Panc1 (cell line): ENCODE measurements around the gene COX7C. TPM values are rescaled to one million over a fixed set of nuclear protein-coding genes. Genes with fewer than 3 reads are reported as not detected.
A peak's percentile ranks its signal among the peaks of the same experiment; 100 is the strongest.
"Not testable (repeated sequence)": the region's sequence is repeated elsewhere in the genome, so short reads cannot be mapped to it uniquely, and the experiment has no call there.

Experiments
- ATAC-seq: fragments of 200-7000 bp; cut with Tn5 transposase; 2 replicates; pipeline ENCODE4 v1.9.1; 2020; ENCODE audit warnings: mild to moderate bottlenecking, moderate library complexity
- BruUV-seq: library from RNA; stranded (reverse); fragments of 400-500 nt; replicated peaks from 2 replicates; lab custom pipeline; 2021; lab: Mats Ljungman, UMichigan
- CTCF ChIA-PET: fragments of 300-600 bp; sonication (Branson Sonifier 250); formaldehyde crosslinking; loops from one replicate; lab custom pipeline; 2022; ENCODE audit warnings: antibody characterized with exemption; lab: Charles Lee
- POLR2A ChIA-PET: fragments of 300-600 bp; sonication (Branson Sonifier 250); formaldehyde crosslinking; loops from one replicate; lab custom pipeline; 2022; ENCODE audit warnings: antibody characterized with exemption; lab: Charles Lee
- DNase-seq: peaks from one replicate; pipeline ENCODE4 v3.0.0-alpha.2; 2010; ENCODE audit warnings: low read depth, low spot score
- H3K27ac ChIP-seq: 2 replicates; pipeline ENCODE4 v1.5.1; 2011; ENCODE audit warnings: mild to moderate bottlenecking, low read length, inconsistent platforms
- H3K27me3 ChIP-seq: fragments of 200-500 bp; sonication (Bioruptor generic); 2 replicates; pipeline ENCODE4 v1.6.0; 2014; ENCODE audit warnings: low read length, inconsistent platforms; ENCODE audit not compliant: control insufficient read depth, insufficient read depth
- H3K36me3 ChIP-seq: fragments of 200-500 bp; sonication (Bioruptor generic); 2 replicates; pipeline ENCODE4 v1.5.1; 2014; ENCODE audit warnings: inconsistent platforms, mild to moderate bottlenecking, low read length, moderate library complexity; ENCODE audit not compliant: control insufficient read depth, insufficient read depth
- H3K4me1 ChIP-seq: 2 replicates; pipeline ENCODE4 v1.5.1; 2011; ENCODE audit warnings: inconsistent platforms, mild to moderate bottlenecking, low read length, moderate library complexity; ENCODE audit not compliant: control insufficient read depth, insufficient read depth
- H3K4me3 ChIP-seq, 2 experiments: 2 replicates each; pipeline ENCODE4 v1.5.1; 2011 to 2012; ENCODE audit warnings: low read depth in 2 of 2, low read length in 2 of 2, mild to moderate bottlenecking in 2 of 2, inconsistent platforms in 1 of 2, moderate library complexity in 1 of 2
- H3K9me3 ChIP-seq: fragments of 200-500 bp; sonication (Bioruptor generic); 2 replicates; pipeline ENCODE4 v1.5.1; 2014; ENCODE audit warnings: low read depth, mild to moderate bottlenecking, inconsistent platforms, low read length, moderate library complexity; ENCODE audit not compliant: control insufficient read depth, insufficient read depth
- POLR2AphosphoS5 ChIP-seq: IDR thresholded peaks from 2 replicates; pipeline ENCODE4 v1.6.1; 2012; ENCODE audit warnings: mild to moderate bottlenecking, low read depth, low read length, moderate library complexity
- SIN3A ChIP-seq: IDR thresholded peaks from 2 replicates; pipeline ENCODE4 v1.6.1; 2012; ENCODE audit warnings: low read depth, mild to moderate bottlenecking, low read length, moderate library complexity, borderline replicate concordance; ENCODE audit not compliant: insufficient read depth
- TCF7L2 ChIP-seq: IDR thresholded peaks from 2 replicates; pipeline ENCODE4 v1.6.1; 2011; ENCODE audit warnings: mild to moderate bottlenecking, low read depth, low read length, inconsistent platforms
- in situ Hi-C: cut with HindIII; loops from 2 replicates; pipeline ENCODE4 v1.10.0; 2016; ENCODE audit warnings: low sequenced_read_pairs, low pct_unique_long_range_greater_than_20kb
- intact Hi-C: fragments of 100-400 bp; cut with micrococcal nuclease; formaldehyde crosslinking; loops from one replicate; pipeline ENCODE4 v1.10.0; 2022; ENCODE audit not compliant: unreplicated experiment
- total RNA-seq: library from RNA; stranded (reverse); gene quantifications from one replicate; pipeline ENCODE4 v1.2.1, GENCODE V29; 2021; ENCODE audit not compliant: unreplicated experiment
- TF ChIP-seq, protein P1 (sequence below), 2 experiments: IDR thresholded peaks; 2 replicates each; pipeline ENCODE4 v1.6.1; 2011 to 2012; ENCODE audit warnings: low read depth in 2 of 2, control low read depth in 1 of 2, low read length in 1 of 2, mild to moderate bottlenecking in 1 of 2, moderate library complexity in 1 of 2; ENCODE audit not compliant: insufficient read depth in 1 of 2
- TF ChIP-seq, protein P2 (sequence below): fragments of 450-650 bp; IDR thresholded peaks from 2 replicates; pipeline ENCODE4 v1.5.1; 2017; ENCODE audit warnings: mild to moderate bottlenecking

COX7C gene
- total RNA-seq, 1 experiment from 2014 or later: 536 TPM

DNA sequence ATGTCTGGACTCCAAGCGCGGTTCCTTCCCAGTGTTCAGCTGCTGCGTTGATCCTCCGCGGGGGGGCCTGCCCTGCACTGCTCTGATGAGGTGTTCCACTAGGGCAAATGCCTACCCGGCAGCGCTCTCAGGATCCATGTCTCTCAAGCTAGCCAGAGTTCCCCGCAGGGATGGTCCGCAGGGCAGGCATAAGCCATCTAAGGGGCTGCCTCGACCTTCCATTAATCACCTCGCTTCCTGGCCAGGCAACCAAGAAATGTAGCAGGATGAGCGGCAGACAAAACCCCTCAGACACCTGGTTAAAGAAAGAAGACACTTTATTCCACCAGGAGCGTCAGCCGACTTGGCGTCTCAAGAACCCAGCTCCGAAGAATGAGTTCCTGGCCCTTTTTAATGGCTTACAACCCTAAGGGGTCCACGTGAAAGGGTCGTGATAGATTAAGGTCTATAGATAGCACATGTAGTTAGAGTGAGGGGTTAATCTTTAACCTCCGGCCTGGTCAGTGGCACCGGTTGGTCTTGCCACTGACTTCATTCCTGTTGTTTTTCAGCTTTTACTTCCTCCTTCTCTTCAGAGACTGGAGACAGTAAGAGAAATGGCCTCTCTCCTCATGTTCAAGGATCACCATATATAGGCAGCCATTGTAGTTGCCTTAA lies 47.2 kb upstream of the COX7C start:
- BruUV-seq: no TSS peak
- Histone ChIP-seq H3K27me3 (no peaks in the 10 kb centered on the region), H3K4me3 (peak overlapping the region in 1 of 2 experiments; percentile 25; a peak in 1 of 4 replicates), H3K4me1 (no peaks in the 10 kb centered on the region), H3K27ac (no peak overlapping the region), H3K9me3 (no peaks in the 10 kb centered on the region), H3K36me3 (no peaks in the 10 kb centered on the region)
- POLR2A ChIA-PET: no interaction called here
- CTCF ChIA-PET: no interaction called here
- TF ChIP-seq SIN3A: no peak
- TF ChIP-seq TCF7L2: no peak
- TF ChIP-seq POLR2AphosphoS5: no peak
- TF ChIP-seq, protein P1, sequence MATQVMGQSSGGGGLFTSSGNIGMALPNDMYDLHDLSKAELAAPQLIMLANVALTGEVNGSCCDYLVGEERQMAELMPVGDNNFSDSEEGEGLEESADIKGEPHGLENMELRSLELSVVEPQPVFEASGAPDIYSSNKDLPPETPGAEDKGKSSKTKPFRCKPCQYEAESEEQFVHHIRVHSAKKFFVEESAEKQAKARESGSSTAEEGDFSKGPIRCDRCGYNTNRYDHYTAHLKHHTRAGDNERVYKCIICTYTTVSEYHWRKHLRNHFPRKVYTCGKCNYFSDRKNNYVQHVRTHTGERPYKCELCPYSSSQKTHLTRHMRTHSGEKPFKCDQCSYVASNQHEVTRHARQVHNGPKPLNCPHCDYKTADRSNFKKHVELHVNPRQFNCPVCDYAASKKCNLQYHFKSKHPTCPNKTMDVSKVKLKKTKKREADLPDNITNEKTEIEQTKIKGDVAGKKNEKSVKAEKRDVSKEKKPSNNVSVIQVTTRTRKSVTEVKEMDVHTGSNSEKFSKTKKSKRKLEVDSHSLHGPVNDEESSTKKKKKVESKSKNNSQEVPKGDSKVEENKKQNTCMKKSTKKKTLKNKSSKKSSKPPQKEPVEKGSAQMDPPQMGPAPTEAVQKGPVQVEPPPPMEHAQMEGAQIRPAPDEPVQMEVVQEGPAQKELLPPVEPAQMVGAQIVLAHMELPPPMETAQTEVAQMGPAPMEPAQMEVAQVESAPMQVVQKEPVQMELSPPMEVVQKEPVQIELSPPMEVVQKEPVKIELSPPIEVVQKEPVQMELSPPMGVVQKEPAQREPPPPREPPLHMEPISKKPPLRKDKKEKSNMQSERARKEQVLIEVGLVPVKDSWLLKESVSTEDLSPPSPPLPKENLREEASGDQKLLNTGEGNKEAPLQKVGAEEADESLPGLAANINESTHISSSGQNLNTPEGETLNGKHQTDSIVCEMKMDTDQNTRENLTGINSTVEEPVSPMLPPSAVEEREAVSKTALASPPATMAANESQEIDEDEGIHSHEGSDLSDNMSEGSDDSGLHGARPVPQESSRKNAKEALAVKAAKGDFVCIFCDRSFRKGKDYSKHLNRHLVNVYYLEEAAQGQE (IDR thresholded peaks at IDR 0.05; ENCODE audit: insufficient read depth in 1 of 2, low read depth in 2 of 2, low read length in 1 of 2): no peak
- TF ChIP-seq, protein P2, sequence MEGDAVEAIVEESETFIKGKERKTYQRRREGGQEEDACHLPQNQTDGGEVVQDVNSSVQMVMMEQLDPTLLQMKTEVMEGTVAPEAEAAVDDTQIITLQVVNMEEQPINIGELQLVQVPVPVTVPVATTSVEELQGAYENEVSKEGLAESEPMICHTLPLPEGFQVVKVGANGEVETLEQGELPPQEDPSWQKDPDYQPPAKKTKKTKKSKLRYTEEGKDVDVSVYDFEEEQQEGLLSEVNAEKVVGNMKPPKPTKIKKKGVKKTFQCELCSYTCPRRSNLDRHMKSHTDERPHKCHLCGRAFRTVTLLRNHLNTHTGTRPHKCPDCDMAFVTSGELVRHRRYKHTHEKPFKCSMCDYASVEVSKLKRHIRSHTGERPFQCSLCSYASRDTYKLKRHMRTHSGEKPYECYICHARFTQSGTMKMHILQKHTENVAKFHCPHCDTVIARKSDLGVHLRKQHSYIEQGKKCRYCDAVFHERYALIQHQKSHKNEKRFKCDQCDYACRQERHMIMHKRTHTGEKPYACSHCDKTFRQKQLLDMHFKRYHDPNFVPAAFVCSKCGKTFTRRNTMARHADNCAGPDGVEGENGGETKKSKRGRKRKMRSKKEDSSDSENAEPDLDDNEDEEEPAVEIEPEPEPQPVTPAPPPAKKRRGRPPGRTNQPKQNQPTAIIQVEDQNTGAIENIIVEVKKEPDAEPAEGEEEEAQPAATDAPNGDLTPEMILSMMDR: no peak
- in situ Hi-C loops: no loop called here
- intact Hi-C loops: no loop called here
- no peak for DNase-seq
- ATAC-seq: no peak

DNA sequence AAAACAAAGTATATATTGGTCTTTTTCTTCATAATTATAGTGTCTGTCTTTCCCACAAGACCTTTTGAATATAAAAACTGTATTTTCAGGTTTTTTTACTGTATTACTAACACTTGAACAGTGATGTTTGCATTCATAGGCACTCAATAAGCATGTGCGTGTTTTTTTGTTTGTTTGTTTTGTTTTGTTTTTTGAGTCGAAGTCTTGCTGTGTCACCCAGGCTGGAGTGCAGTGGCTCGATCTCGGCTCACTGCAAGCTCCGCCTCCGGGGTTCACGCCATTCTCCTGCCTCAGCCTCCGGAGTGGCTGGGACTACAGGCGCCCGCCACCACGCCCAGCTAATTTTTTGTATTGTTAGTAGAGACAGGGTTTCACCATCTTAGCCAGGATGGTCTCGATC lies 46.6 kb upstream of the COX7C start:
- H3K27ac ChIP-seq, CTCF ChIA-PET, in situ Hi-C loops, H3K4me3 ChIP-seq, intact Hi-C loops, POLR2A ChIA-PET, H3K4me1 ChIP-seq, H3K36me3 ChIP-seq, ATAC-seq, BruUV-seq, H3K9me3 ChIP-seq, H3K27me3 ChIP-seq, DNase-seq: not testable (repeated sequence)

DNA sequence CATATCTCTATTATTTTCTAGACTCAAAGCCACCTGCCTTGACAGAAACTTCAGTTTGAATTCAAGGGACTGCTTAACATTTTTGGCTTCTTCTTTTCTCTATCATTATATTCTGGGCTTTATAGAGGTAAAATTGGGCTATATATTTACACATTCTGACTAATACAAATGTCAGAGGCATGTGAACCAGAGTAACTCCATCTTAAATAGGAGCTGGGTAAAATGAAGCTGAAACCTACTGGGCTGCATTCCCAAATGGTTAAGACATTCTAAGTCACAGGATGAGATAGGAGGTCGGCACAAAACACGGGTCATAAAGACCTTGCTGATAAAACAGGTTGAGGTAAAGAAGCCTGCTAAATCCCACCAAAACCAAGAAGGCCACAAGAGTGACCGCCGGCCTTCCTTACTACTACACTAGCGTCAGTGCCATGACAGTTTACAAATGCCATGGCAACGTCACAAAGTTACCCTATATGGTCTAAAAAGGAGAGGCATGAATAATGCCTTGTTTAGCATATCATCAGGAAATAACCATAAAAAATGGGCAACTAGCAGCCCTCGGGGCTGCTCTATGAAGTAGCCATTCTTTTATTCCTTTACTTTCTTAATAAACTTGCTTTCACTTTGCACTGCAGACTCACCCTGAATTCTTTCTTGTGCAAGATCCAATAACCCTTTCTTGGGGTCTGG lies 44.8 kb upstream of the COX7C start:
- TF ChIP-seq, protein P2: no peak
- no peak for TF ChIP-seq SIN3A
- TF ChIP-seq TCF7L2: no peak
- TF ChIP-seq, protein P1 (IDR thresholded peaks at IDR 0.05; ENCODE audit: insufficient read depth in 1 of 2, low read depth in 2 of 2, low read length in 1 of 2): no peak
- no peak for TF ChIP-seq POLR2AphosphoS5
- Histone ChIP-seq H3K4me1 (no peaks in the 10 kb centered on the region), H3K4me3 (no peak overlapping the region), H3K36me3 (no peaks in the 10 kb centered on the region), H3K27me3 (no peaks in the 10 kb centered on the region), H3K9me3 (no peaks in the 10 kb centered on the region), H3K27ac (no peak overlapping the region)
- POLR2A ChIA-PET: no interaction called here
- in situ Hi-C loops (no loop called here), intact Hi-C loops (no loop called here)
- no peak for ATAC-seq
- BruUV-seq: no TSS peak
- CTCF ChIA-PET: no interaction called here
- DNase-seq: no peak
